Bronchial epithelial cell (primary cell): ENCODE results near the gene THBS4. TPM values are rescaled to one million over a fixed set of nuclear protein-coding genes. Genes with fewer than 3 reads are reported as not detected.

Experiments used
- DNase-seq: peaks from one replicate; pipeline ENCODE4 v3.0.0-alpha.2; 2010; ENCODE audit warnings: low read depth
- FAIRE-seq: peaks from 2 replicates; lab custom pipeline; 2011; peaks lifted over from hg19 to GRCh38; lab: Jason Lieb, UNC
- H3K27me3 ChIP-seq: 2 replicates; pipeline ENCODE4 v1.5.1; 2011; ENCODE audit warnings: low read length; ENCODE audit not compliant: control insufficient read depth, insufficient read depth
- H3K36me3 ChIP-seq: 2 replicates; pipeline ENCODE4 v1.5.1; 2011; ENCODE audit warnings: low read length; ENCODE audit not compliant: control insufficient read depth, insufficient read depth
- H3K4me3 ChIP-seq: 2 replicates; pipeline ENCODE4 v1.5.1; 2011; ENCODE audit warnings: mild to moderate bottlenecking, low read depth, low read length, control low read depth
- total RNA-seq: library from RNA; depleted of rRNA; stranded (reverse); fragments of >200 nt; gene quantifications from 2 replicates; pipeline ENCODE4 v1.2.1, GENCODE V29; 2014
- TF ChIP-seq, protein P1 (sequence below): IDR thresholded peaks from 2 replicates; pipeline ENCODE4 v1.5.1; 2011; ENCODE audit warnings: mild to moderate bottlenecking, moderate library complexity, low read length, control low read depth, inconsistent platforms; ENCODE audit not compliant: insufficient read depth, severe bottlenecking

Gene THBS4
- total RNA-seq, 1 donor from 2014 or later, result 0.26 TPM

DNA sequence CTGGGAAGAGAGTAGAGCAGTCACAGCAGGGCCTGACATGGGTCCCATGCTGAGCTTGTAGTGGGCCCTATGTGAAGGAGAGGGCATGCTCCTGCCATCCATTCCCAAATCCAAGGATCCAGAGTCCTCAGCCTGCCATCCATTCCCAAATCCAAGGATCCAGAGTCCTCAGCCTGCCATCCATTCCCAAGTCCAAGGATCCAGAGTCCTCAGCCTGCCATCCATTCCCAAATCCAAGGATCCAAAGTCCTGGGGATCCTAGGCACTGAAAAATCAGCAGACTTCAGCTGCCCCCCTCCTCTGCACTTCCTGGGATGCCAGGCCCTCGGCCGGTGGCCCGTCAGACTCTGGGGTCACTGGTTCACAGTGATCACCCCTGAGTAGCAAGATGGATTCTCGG is 33.6 kb downstream of the THBS4 start:
- TF ChIP-seq, protein P1, sequence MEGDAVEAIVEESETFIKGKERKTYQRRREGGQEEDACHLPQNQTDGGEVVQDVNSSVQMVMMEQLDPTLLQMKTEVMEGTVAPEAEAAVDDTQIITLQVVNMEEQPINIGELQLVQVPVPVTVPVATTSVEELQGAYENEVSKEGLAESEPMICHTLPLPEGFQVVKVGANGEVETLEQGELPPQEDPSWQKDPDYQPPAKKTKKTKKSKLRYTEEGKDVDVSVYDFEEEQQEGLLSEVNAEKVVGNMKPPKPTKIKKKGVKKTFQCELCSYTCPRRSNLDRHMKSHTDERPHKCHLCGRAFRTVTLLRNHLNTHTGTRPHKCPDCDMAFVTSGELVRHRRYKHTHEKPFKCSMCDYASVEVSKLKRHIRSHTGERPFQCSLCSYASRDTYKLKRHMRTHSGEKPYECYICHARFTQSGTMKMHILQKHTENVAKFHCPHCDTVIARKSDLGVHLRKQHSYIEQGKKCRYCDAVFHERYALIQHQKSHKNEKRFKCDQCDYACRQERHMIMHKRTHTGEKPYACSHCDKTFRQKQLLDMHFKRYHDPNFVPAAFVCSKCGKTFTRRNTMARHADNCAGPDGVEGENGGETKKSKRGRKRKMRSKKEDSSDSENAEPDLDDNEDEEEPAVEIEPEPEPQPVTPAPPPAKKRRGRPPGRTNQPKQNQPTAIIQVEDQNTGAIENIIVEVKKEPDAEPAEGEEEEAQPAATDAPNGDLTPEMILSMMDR, result no peak
- H3K27me3 ChIP-seq, result no peaks in the 10 kb centered on the region
- no peaks in the 10 kb centered on the region for H3K36me3 ChIP-seq
- FAIRE-seq (no peak), DNase-seq (no peak)
- H3K4me3 ChIP-seq, result no peak overlapping the region

DNA sequence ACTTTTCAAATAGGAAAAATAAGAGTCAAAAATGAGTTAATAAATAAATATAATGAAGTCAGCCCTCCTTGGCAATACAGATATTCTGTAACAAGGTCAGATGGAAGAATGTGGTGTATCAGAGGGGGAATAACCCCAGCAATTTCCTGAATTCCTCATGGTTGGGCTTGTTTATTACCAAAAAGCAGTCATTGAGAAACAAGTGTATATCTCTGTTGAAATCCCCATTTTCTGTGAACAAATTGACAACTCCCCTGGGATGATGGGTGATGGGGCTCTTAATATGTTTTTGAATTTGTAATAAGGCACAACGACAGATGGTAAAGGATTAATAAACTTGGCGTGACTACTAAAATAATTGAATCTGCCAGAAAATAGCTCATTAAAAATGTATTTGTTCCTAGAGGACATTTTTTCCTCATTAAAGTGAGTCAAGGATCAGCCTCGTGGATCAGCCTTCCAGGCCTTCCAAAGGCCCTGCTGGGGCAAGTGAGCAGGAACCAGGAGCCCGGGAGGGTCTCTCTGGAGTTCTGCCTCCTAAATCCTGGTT is 34.2 kb downstream of the THBS4 start:
- H3K4me3 ChIP-seq, result no peak overlapping the region
- H3K27me3 ChIP-seq, result no peaks in the 10 kb centered on the region
- FAIRE-seq (no peak), DNase-seq (no peak)
- TF ChIP-seq, protein P1, result no peak
- no peaks in the 10 kb centered on the region for H3K36me3 ChIP-seq

DNA sequence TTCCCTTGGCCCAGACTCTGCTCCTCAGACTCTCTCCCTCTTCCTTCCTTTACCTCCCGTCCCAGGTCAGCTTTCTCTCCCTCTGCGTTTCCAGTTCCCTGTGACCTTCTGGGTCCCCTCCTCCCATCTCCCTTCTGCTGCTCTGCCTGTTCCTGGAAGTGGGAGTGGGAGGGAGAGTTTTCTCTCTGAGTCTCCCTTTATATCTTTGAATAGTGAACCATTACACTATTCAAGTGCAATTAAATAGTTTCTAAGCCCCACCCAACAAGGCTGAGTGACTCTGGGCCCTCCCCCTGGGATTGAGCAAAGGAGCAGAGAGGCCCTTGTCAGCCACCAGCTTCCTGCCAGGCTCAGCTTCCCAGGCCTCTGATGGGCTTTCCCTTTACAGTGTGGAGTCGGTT is 34.8 kb downstream of the THBS4 start:
- DNase-seq (no peak), FAIRE-seq (no peak)
- Histone ChIP-seq H3K27me3 (no peaks in the 10 kb centered on the region), H3K4me3 (no peak overlapping the region), H3K36me3 (no peaks in the 10 kb centered on the region)
- TF ChIP-seq, protein P1, result no peak

DNA sequence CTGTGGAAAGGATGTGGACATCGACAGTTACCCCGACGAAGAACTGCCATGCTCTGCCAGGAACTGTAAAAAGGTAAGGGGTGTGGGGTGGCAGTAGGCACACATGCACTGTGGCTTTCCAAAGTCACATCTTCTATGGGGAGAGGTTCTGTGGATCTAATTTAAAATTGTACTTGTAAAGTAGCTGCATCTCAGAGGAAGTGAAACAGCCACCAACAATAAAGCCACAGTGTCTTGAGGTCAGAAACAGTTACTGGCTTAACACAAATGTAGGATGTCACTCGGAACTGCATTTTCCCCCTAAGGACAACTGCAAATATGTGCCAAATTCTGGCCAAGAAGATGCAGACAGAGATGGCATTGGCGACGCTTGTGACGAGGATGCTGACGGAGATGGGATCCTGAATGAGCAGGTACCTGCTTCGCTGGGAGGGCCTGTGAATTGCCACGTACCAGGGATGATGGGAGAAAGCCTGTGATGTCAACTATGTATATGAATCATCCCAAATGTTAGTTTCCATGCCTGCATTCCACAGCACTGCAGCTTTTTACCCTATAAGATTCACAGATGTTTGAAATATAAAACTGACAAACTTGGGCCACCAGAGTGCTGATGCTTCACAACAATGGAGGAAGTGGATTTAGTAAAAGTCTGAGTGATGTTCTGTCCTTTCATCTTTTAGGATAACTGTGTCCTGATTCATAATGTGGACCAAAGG is 35.3 kb downstream of the THBS4 start:
- Histone ChIP-seq H3K36me3 (no peaks in the 10 kb centered on the region), H3K4me3 (no peak overlapping the region), H3K27me3 (no peaks in the 10 kb centered on the region)
- FAIRE-seq (peak; percentile 40), DNase-seq (no peak)
- TF ChIP-seq, protein P1, result no peak

DNA sequence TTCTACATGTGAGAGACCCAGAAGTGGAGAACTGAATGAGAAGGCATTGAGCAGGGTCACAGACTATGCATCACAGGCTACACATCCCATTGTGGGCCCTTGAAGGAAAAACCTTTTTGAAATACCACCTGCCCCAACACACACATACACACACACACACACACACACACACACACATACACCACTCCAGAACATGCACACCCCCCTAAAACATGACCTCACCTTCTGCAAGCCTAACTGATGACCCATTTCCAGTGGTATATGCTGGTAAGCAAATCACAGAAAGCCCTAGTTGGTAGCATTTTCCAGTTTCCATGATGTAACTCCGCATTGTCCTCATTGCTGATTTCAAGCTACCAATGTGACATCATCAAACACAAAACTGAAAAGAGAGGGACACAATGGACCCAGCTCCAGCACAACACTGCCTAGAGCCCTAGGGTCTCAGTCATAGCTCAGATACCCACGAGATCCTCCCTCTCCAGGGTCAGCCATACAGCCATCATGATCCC is 36.4 kb downstream of the THBS4 start:
- no peaks in the 10 kb centered on the region for H3K36me3 ChIP-seq
- no peak overlapping the region for H3K4me3 ChIP-seq
- TF ChIP-seq, protein P1, result no peak
- DNase-seq, result no peak
- H3K27me3 ChIP-seq, result no peaks in the 10 kb centered on the region
- FAIRE-seq, result peak; percentile 70
